ENCODE results near the gene SWAP70. TPM values are rescaled to one million over a fixed set of nuclear protein-coding genes. Genes with fewer than 3 reads are reported as not detected.
A peak's percentile ranks its signal among the peaks of the same experiment; 100 is the strongest.

SWAP70 gene
- total and polyA plus RNA-seq, 9 of the 15 experiments (the other 6 are each of a cell fraction or from before 2014, with no cell fraction given) = 1.7 to 4.9 (median 3.9) TPM

DNA sequence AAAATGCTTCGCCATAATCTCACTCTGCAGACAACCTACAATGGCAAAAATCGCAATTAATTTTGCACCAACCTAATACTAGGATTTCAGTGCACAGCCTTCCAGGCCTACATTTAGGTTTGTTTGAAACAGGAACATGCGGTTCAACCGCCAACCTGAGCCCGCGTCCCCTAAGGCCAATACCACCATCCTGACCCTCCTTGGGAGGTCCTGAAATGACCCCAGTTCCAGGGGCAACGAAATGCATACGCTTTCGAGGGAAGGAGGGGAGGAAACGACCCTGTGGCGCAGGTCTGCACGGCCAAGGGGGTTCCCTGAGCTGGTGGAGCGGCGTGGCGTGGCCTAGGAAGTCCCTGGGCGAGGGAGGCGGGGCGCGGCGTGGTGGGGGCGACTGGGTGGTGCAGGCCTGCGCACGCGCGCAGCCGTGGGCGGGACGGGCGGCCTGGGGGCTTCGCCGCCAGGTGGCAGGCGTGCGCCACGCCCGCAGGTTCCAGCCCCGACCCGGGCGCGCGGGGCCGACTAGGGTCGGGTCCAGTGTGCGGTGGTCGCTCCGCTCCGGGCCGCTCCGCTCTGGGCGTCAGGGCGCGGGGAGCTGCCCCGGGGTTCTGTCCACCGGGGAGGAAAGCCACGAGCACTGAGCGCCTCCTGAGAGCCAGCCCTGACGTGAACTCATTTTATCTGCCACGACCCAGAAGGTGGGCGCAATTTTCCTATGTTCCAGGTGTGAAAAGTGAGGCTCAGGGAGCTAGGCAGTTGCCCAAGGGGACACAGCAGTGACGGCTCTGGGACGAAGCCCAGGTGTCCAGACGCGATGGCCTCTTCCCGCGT, 94.1 kb downstream of the SWAP70 start (continued):
- TF ChIP-seq, protein P1, sequence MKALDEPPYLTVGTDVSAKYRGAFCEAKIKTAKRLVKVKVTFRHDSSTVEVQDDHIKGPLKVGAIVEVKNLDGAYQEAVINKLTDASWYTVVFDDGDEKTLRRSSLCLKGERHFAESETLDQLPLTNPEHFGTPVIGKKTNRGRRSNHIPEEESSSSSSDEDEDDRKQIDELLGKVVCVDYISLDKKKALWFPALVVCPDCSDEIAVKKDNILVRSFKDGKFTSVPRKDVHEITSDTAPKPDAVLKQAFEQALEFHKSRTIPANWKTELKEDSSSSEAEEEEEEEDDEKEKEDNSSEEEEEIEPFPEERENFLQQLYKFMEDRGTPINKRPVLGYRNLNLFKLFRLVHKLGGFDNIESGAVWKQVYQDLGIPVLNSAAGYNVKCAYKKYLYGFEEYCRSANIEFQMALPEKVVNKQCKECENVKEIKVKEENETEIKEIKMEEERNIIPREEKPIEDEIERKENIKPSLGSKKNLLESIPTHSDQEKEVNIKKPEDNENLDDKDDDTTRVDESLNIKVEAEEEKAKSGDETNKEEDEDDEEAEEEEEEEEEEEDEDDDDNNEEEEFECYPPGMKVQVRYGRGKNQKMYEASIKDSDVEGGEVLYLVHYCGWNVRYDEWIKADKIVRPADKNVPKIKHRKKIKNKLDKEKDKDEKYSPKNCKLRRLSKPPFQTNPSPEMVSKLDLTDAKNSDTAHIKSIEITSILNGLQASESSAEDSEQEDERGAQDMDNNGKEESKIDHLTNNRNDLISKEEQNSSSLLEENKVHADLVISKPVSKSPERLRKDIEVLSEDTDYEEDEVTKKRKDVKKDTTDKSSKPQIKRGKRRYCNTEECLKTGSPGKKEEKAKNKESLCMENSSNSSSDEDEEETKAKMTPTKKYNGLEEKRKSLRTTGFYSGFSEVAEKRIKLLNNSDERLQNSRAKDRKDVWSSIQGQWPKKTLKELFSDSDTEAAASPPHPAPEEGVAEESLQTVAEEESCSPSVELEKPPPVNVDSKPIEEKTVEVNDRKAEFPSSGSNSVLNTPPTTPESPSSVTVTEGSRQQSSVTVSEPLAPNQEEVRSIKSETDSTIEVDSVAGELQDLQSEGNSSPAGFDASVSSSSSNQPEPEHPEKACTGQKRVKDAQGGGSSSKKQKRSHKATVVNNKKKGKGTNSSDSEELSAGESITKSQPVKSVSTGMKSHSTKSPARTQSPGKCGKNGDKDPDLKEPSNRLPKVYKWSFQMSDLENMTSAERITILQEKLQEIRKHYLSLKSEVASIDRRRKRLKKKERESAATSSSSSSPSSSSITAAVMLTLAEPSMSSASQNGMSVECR (CRISPR knock-in tag; IDR thresholded peaks at IDR 0.05) = no peak
- TF ChIP-seq, protein P2, sequence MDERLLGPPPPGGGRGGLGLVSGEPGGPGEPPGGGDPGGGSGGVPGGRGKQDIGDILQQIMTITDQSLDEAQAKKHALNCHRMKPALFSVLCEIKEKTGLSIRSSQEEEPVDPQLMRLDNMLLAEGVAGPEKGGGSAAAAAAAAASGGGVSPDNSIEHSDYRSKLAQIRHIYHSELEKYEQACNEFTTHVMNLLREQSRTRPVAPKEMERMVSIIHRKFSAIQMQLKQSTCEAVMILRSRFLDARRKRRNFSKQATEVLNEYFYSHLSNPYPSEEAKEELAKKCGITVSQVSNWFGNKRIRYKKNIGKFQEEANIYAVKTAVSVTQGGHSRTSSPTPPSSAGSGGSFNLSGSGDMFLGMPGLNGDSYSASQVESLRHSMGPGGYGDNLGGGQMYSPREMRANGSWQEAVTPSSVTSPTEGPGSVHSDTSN (CRISPR knock-in tag; IDR thresholded peaks at IDR 0.05; ENCODE audit: low read depth) = no peak
- TF ChIP-seq, protein P2 (tag; conservative IDR thresholded peaks at IDR 0.05; ENCODE audit: low read depth) = no peak
- no peak for TF ChIP-seq KDM2B (CRISPR knock-in tag; IDR thresholded peaks at IDR 0.05)
- TF ChIP-seq OTX1 (CRISPR knock-in tag; IDR thresholded peaks at IDR 0.05) = no peak
- TF ChIP-seq, protein P3, sequence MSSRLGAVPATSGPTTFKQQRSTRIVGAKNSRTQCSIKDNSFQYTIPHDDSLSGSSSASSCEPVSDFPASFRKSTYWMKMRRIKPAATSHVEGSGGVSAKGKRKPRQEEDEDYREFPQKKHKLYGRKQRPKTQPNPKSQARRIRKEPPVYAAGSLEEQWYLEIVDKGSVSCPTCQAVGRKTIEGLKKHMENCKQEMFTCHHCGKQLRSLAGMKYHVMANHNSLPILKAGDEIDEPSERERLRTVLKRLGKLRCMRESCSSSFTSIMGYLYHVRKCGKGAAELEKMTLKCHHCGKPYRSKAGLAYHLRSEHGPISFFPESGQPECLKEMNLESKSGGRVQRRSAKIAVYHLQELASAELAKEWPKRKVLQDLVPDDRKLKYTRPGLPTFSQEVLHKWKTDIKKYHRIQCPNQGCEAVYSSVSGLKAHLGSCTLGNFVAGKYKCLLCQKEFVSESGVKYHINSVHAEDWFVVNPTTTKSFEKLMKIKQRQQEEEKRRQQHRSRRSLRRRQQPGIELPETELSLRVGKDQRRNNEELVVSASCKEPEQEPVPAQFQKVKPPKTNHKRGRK (tag; IDR thresholded peaks at IDR 0.05) = no peak
- no peak for TF ChIP-seq POLR3G (IDR thresholded peaks at IDR 0.05; ENCODE audit: extremely low read depth, insufficient read length, insufficient replicate concordance)
- TF ChIP-seq ZNF507 (tag; conservative IDR thresholded peaks at IDR 0.05) = no peak
- TF ChIP-seq FOXM1 (IDR thresholded peaks at IDR 0.05; ENCODE audit: low read depth) = 0 out of 2 replicates have a peak, but pooled peaks have one; percentile 10
- no peak for TF ChIP-seq FOXM1 (CRISPR knock-in tag; IDR thresholded peaks at IDR 0.05; ENCODE audit: low read depth)
- no peak for TF ChIP-seq SMARCC2 (IDR thresholded peaks at IDR 0.05; ENCODE audit: low read depth)
- TF ChIP-seq TFAM (CRISPR knock-in tag; conservative IDR thresholded peaks at IDR 0.05) = no peak
- TF ChIP-seq ZNF143 (CRISPR knock-in tag; IDR thresholded peaks at IDR 0.05) = no peak
- TF ChIP-seq GTF2A2 (tag; IDR thresholded peaks at IDR 0.05) = no peak
- TF ChIP-seq CCNT2 (IDR thresholded peaks at IDR 0.05; ENCODE audit: borderline replicate concordance, extremely low read depth, insufficient read length, low read depth, low read length) = peak; percentile 23
- TF ChIP-seq ATF1 (CRISPR knock-in tag; IDR thresholded peaks at IDR 0.05) = no peak
- peak; percentile 38 for TF ChIP-seq ATF1 (tag; IDR thresholded peaks at IDR 0.05)
- TF ChIP-seq ATF7 (IDR thresholded peaks at IDR 0.05) = no peak
- TF ChIP-seq HNRNPLL (IDR thresholded peaks at IDR 0.05; ENCODE audit: low read depth, low read length, poor library complexity, severe bottlenecking) = no peak
- TF ChIP-seq SIN3B (IDR thresholded peaks at IDR 0.05; ENCODE audit: low read depth) = 0 out of 2 replicates have a peak, but pooled peaks have one; percentile 25
- TF ChIP-seq THRAP3 (IDR thresholded peaks at IDR 0.05; ENCODE audit: borderline replicate concordance) = no peak

All from K562 (cell line).